MCF 10A (cell line): ENCODE measurements around the gene CAAP1. TPM values are rescaled to one million over a fixed set of nuclear protein-coding genes. Genes with fewer than 3 reads are reported as not detected.

Source experiments
- BruUV-seq: library from RNA; stranded (reverse); fragments of 400-500 nt; replicated peaks from 2 replicates; lab custom pipeline; 2021; lab: Mats Ljungman, UMichigan
- CTCF ChIA-PET: fragments of 300-600 bp; sonication (Branson Sonifier 250); formaldehyde crosslinking; extraction: SDS; loops from one replicate; lab custom pipeline; 2021; ENCODE audit warnings: antibody characterized with exemption, inconsistent platforms; lab: Yijun Ruan, JAX
- POLR2A ChIA-PET: fragments of 300-600, 350-650 bp; sonication (Branson Sonifier 250); formaldehyde crosslinking; extraction: SDS; loops from one replicate; lab custom pipeline; 2020; ENCODE audit warnings: antibody characterized with exemption, inconsistent platforms; lab: Yijun Ruan, JAX
- DNase-seq: peaks from one replicate; pipeline ENCODE4 v3.0.0-alpha.2; 2018; ENCODE audit not compliant: unreplicated experiment
- H3K27ac Mint-ChIP-seq: one replicate; pipeline ENCODE4 v1.8.0; 2022; ENCODE audit warnings: mild to moderate bottlenecking, low read depth, mixed read lengths; ENCODE audit not compliant: unreplicated experiment
- H3K27me3 Mint-ChIP-seq: one replicate; pipeline ENCODE4 v1.8.0; 2022; ENCODE audit warnings: mixed read lengths; ENCODE audit not compliant: insufficient read depth, unreplicated experiment
- H3K36me3 Mint-ChIP-seq: one replicate; pipeline ENCODE4 v1.8.0; 2022; ENCODE audit warnings: mild to moderate bottlenecking, moderate library complexity, mixed read lengths; ENCODE audit not compliant: insufficient read depth, unreplicated experiment
- H3K4me1 Mint-ChIP-seq: one replicate; pipeline ENCODE4 v1.8.0; 2022; ENCODE audit warnings: mixed read lengths; ENCODE audit not compliant: insufficient read depth, unreplicated experiment
- H3K4me3 Mint-ChIP-seq: one replicate; pipeline ENCODE4 v1.8.0; 2022; ENCODE audit warnings: mild to moderate bottlenecking, moderate library complexity, mixed read lengths; ENCODE audit not compliant: unreplicated experiment
- H3K9me3 Mint-ChIP-seq: one replicate; pipeline ENCODE4 v1.8.0; 2022; ENCODE audit warnings: mixed read lengths; ENCODE audit not compliant: unreplicated experiment
- CTCF ChIP-seq: fragments of 200-600 bp; IDR thresholded peaks from one replicate; pipeline ENCODE4 v1.8.0; 2022; ENCODE audit warnings: antibody characterized with exemption, mild to moderate bottlenecking; ENCODE audit not compliant: unreplicated experiment
- intact Hi-C: fragments of 100-400 bp; cut with micrococcal nuclease; formaldehyde crosslinking; loops from 2 replicates; pipeline ENCODE4 v1.14.1; 2022
- total RNA-seq: library from RNA; stranded (reverse); gene quantifications from 2 replicates; pipeline ENCODE4 v1.2.3, GENCODE V29; 2022

CAAP1 gene
- total RNA-seq, 1 experiment from 2014 or later: 35.2 TPM

DNA sequence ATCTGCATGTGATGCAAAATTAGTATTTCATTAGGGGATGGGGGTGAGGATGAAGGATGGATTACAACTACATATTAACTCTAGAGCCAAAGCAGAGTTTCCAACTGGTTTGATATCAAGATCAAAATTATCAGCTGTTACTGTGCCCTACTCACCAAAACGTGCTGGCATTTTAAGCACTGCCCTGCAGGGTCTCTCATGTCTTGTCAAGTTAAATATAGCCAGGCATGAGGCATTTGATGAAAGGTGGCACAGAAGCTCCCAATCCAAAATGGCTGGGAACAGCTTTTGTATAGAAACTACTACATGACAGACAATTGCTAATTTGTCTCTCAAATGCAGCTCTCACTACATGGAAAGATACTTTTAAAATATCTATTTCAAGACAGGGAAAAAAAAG, 27.1 kb upstream of the CAAP1 start:
- TF ChIP-seq CTCF: no peak
- no peak overlapping the region for H3K27ac Mint-ChIP-seq
- H3K9me3 Mint-ChIP-seq: no peaks in the 10 kb centered on the region
- no TSS peak for BruUV-seq
- ChIA-PET POLR2A (no interaction called here), CTCF (interaction anchor here (1.2 kb wide), 1 partner anchor 28 kb away, joined by 4 read pairs; no protein-coding TSS in a partner anchor)
- peaks cover 85% of the 10 kb centered on the region for H3K36me3 Mint-ChIP-seq
- DNase-seq: no peak
- no peaks in the 10 kb centered on the region for H3K4me1 Mint-ChIP-seq
- intact Hi-C loops: no loop called here
- no peak overlapping the region for H3K4me3 Mint-ChIP-seq
- H3K27me3 Mint-ChIP-seq: no peaks in the 10 kb centered on the region

DNA sequence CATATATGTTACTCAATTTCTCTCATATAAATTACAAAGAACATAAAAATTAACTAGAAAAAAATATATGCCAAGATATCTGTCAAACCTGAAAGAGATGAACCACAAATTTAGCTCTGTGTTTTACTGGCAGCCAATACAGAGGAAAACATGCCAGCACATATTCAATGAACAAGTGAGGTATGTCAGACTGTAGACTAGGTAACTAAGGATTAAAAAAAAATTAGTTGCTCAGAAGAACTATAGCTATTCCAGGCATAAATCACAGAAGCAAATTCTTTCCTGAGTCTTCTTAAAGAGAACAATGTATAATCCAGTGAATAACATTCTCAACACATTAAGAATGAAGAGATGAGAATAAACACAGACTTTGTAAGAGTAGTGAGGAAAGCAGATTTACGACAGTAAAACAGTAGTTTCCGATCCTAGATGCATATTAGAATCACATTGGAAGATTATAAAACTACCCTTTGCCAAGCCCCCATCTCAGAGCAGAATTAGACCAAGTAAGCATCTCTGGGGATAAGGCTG, 20.6 kb upstream of the CAAP1 start:
- no TSS peak for BruUV-seq
- DNase-seq: no peak
- no peak overlapping the region for H3K4me3 Mint-ChIP-seq

DNA sequence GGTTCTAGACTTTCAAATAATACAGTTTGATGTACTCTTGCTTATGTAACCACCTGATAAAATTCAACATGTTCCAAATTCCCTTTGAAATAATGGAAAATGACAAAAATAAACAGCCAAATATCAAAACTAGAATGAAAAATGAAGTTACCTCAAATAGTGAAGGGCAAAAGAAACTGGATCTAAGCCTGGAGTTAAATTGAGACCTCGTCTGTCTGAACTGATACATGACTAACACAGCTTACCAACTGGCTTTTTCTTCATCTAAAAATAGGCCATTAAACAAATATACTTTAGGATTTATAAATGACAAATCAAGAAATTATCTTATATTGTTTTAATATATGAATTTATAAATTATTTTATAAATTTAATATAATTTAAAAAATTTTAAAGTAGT, 12.1 kb upstream of the CAAP1 start:
- no peak overlapping the region for H3K27ac Mint-ChIP-seq
- ChIA-PET CTCF (no interaction called here), POLR2A (no interaction called here)
- BruUV-seq: no TSS peak
- H3K4me3 Mint-ChIP-seq: no peak overlapping the region
- peaks cover 63% of the 10 kb centered on the region for H3K36me3 Mint-ChIP-seq
- TF ChIP-seq CTCF: no peak
- intact Hi-C loops: no loop called here
- no peak for DNase-seq
- no peaks in the 10 kb centered on the region for H3K4me1 Mint-ChIP-seq
- H3K27me3 Mint-ChIP-seq: no peaks in the 10 kb centered on the region
- H3K9me3 Mint-ChIP-seq: no peaks in the 10 kb centered on the region

More for the DNA sequence above, 20.6 kb upstream of the CAAP1 start:
- H3K27ac Mint-ChIP-seq: no peak overlapping the region
- H3K27me3 Mint-ChIP-seq: no peaks in the 10 kb centered on the region
- intact Hi-C loops: no loop called here
- H3K36me3 Mint-ChIP-seq: peaks cover 55% of the 10 kb centered on the region
- no peaks in the 10 kb centered on the region for H3K4me1 Mint-ChIP-seq
- no peak for TF ChIP-seq CTCF
- CTCF ChIA-PET: interaction anchor here (1.1 kb wide), 1 partner anchor 21 kb away, joined by 5 read pairs; the partner anchor contains the start of gene CAAP1
- no peaks in the 10 kb centered on the region for H3K9me3 Mint-ChIP-seq
- POLR2A ChIA-PET: interaction anchor here (0.7 to 1.4 kb wide), 3 partner anchors 9 to 21 kb away, joined by 3 to 5 read pairs (median 4); no protein-coding TSS in a partner anchor

GRCh38 chr9:26904070-26904469, 11.5 kb upstream of the CAAP1 start:
- Mint-ChIP-seq H3K4me1 (no peaks in the 10 kb centered on the region), H3K9me3 (no peaks in the 10 kb centered on the region), H3K36me3 (peaks cover 58% of the 10 kb centered on the region), H3K4me3 (no peak overlapping the region), H3K27ac (no peak overlapping the region), H3K27me3 (no peaks in the 10 kb centered on the region)
- no TSS peak for BruUV-seq
- ChIA-PET POLR2A (no interaction called here), CTCF (no interaction called here)
- intact Hi-C loops: no loop called here
- no peak for DNase-seq
- no peak for TF ChIP-seq CTCF
